Right lobe of liver (tissue), 4 donors: Measurements from ENCODE around the gene COL5A1.

Experiments
- POLR2A ChIP-seq: fragments of 450-650 bp; IDR thresholded peaks from one replicate; pipeline ENCODE4 v1.6.1; 2017; ENCODE audit warnings: antibody characterized with exemption, mild to moderate bottlenecking
- TF ChIP-seq, protein P1 (sequence below), 4 donors: fragments of 200-600 bp in 3 of 4; fragments of 450-650 bp in 1 of 4; IDR thresholded peaks; one replicate each; pipeline versions ENCODE4 v1.5.1 to v1.8.0; 2016 to 2022; ENCODE audit warnings: antibody characterized with exemption in 4 of 4, mild to moderate bottlenecking in 2 of 4
- donor health status: DM: no; HTN: no; CAD: no.
- donor health status: DM: no; HTN: no; CAD: no.
- donor health status: DM: no; HTN: yes; CAD: no.

- TF ChIP-seq, protein P1, sequence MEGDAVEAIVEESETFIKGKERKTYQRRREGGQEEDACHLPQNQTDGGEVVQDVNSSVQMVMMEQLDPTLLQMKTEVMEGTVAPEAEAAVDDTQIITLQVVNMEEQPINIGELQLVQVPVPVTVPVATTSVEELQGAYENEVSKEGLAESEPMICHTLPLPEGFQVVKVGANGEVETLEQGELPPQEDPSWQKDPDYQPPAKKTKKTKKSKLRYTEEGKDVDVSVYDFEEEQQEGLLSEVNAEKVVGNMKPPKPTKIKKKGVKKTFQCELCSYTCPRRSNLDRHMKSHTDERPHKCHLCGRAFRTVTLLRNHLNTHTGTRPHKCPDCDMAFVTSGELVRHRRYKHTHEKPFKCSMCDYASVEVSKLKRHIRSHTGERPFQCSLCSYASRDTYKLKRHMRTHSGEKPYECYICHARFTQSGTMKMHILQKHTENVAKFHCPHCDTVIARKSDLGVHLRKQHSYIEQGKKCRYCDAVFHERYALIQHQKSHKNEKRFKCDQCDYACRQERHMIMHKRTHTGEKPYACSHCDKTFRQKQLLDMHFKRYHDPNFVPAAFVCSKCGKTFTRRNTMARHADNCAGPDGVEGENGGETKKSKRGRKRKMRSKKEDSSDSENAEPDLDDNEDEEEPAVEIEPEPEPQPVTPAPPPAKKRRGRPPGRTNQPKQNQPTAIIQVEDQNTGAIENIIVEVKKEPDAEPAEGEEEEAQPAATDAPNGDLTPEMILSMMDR (IDR thresholded peaks at IDR 0.05): no peak
- TF ChIP-seq POLR2A: no peak
Observed at GRCh38 chr9:134694714-134695113, 53.1 kb downstream of the COL5A1 start.
